Regular cardiac myocyte (primary cell): ENCODE results near the gene TRUB2. TPM values are rescaled to one million over a fixed set of nuclear protein-coding genes. Genes with fewer than 3 reads are reported as not detected.

Experiments
- total RNA-seq: library from RNA; depleted of rRNA; stranded (reverse); fragments of >200 nt; gene quantifications from 2 replicates; pipeline ENCODE4 v1.2.3, GENCODE V29; 2014

TRUB2 gene, protein sequence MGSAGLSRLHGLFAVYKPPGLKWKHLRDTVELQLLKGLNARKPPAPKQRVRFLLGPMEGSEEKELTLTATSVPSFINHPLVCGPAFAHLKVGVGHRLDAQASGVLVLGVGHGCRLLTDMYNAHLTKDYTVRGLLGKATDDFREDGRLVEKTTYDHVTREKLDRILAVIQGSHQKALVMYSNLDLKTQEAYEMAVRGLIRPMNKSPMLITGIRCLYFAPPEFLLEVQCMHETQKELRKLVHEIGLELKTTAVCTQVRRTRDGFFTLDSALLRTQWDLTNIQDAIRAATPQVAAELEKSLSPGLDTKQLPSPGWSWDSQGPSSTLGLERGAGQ
- 9.9 and 15.7 TPM in 2 replicates for total RNA-seq

DNA sequence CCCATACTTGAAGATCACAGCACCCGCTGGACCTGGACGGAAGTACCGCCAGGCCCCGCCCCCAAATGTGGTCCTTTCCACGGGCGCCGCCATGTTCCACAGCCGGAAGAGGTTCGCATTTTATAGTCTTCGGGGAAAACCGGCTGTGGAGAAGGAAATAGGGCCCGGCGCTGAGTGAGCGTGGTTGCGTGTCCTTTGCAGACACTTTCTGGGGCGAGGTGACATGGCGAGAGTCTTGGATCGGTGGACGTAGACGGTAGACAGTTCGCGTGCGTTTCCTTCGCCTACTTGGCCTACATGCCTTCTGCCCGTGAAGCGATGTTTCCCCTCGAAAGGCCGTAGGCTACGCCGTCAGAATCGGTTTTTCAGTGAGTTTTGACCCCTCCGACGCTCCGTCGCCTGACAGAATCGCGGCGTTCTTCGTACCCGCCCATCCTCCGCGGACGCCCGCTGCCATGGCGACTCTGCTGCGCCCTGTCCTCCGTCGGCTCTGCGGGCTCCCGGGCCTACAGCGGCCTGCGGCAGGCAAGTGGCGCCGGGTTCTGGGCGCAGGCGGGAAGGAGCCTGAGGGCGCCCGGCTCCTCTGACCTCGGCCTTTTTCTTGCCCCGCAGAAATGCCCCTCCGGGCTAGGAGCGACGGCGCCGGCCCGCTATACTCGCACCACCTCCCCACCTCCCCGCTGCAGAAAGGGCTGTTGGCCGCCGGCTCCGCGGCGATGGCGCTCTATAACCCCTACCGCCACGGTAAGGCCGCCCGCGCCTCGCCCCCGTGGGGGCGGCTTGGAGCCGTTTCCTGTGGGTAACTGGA is at the start of gene TRUB2, which contains the start of gene COQ4:
TSS of gene TRUB2 (minus strand) at position 44 of the 808 bp plus-strand sequence. CDS start at position 5, 39 bp downstream.
TSS of gene COQ4 (plus strand) at position 436 of the 808 bp plus-strand sequence. CDS start at position 456, 20 bp downstream.

DNA sequence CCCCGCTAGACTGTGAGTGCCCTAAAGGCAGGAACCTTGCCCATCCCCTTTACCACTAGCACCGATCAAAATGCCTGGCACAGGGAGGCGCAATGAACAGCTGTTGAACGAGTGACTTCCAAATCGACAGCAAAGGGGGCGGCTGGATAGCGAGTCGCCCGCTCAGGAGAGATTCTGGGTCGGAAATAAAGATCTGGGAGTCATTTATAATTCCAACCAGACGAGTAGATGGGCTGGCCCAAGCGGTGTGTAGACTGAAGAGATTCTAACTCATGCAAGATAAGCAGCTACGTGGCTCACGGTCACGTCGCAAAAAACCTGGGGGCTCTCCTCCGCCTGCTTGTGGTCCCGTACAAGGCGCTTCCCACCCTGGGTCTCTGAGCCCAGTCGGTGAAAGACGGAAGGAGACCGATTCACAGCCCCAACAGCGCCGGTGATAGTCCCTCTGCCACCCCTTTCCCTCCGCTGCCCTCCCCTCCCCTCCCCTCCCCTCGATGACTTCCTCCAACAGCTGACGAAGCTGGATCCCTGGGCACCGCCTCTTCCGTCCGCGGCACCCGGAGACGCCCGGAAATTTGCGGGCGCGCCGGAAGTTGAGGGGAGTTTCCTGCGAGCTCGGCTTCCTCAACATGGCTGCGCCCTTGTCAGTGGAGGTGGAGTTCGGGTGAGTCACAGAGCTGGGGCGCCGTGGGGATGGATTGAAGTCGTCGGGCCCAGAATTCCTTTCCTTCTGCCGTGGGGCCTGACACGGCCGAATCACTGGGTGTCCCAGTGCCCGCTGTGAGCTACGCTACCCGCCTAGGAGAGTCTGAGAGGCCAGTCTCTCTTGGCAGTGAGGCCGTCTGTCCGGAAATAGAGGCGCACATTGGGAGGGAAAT is 48.7 kb upstream of the TRUB2 start, which contains the start of gene URM1:
TSS of gene URM1 (plus strand) at position 623 of the 878 bp plus-strand sequence. CDS start at position 630, 7 bp downstream.

DNA sequence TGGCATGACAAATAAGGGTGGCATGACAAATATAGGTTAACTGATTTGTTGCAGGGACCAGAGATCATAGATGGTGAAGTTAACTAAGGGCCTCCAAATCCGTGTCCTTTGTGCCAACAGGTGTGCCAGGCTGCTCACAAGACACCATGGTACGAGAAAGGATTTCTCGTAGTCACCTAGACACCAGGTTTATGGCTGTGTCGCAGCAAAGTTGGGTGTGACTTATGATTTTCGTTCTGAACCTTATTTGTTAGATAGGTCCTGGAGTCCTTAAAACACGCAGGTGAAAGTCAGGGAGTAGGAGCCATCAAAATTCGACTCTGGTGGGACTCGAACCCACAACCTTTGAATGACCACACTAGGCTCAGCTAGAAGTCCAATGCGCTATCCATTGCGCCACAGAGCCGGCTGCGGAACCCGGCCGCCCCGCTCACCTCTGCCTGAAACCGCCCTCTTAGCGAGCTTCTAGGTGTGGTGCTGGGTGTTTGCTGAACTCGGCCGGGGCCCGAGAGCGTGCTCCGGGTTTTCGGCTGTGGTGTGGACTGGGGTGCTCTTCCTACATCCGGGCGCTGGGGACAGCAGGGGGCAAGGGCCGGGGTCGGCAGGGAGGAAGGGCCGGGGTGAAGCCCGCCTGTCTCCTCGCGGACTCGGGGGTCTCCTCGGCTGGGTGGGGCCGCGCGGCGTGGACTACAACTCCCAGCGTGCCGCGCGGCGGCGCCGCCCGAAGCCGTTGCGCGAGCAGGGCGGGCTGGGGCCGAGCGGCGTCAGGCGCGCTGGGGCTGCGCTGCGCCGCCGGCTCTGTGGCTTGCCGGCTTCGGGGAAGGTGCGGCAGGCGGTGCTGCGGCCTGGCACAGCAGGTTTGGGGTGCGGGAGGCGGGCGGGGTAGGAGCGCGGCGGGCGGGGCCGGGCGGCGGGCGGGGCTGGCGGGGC is 17.8 kb upstream of the TRUB2 start, which contains the start of gene SLC27A4:
TSS of gene SLC27A4 (plus strand) at position 767 of the 930 bp plus-strand sequence. CDS start 2,606 bp downstream, outside the sequence.

DNA sequence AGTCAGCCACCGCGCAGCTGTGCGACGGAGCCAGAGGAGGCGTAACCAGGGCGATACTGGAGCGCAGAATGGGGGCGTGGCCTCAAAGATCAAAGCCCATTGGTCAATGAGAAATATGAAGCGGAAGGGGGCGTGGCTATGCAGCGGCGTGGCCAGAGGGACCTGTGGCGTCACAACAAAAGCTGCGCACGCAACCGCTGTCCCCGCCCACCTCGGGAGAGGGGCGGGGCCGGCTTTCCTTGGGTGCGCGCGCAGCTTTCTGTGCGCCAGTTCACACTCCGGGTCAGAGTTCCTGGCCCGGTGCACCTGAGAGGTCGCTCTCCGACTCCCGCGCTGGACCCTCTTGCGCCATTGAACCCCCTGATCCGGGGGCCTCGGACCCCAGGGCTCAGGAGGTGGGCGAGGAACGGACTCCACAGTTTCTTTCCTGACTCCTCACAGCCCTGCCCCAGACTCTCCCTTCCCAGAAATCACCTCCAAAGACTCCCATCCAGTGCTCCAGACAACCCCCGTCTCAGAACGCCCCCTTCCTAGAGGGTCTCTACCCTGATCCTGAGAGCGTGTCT is 46.2 kb downstream of the TRUB2 start, which contains the start of gene SWI5:
TSS of gene SWI5 (plus strand) at position 269 of the 566 bp plus-strand sequence.

DNA sequence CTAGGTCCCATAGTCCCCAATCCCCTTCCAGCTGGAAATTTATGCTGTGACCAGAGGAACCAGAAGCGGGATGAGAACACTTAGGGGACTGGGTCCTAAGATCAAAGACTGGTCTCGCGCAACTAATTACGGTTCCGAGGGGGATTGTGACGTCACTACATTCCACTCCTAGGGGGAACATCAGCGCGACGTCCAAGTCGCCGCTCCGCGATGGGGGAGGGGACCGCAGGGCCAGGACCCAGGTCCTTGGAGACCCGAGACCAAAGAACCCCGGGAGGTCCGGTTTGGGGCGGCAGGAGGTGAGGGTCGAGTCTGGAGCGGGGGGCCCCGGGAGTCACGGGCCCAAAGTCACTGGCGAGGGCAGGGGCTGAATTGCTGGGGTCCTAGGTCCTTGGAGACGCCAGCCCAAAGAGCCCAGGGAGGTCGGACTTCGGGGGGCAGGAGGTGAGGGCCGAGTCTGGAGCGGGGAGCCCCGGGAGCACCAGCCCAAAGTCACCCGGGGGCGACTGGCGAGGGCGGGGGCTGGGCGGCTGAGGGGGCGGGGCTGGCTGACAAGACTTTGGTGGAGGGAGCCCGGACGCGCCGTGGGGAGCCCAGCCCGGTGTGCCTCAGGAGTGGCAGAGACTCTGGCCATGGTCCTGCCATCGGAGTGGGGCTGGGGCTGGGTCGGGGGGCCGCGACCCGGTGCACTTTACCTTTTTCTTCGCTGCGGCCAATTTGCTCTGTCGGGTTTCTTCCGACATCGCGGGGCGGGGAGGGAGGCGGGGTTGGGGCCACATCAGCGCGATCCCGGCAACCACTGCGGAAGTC is 46.8 kb downstream of the TRUB2 start, which contains the start of gene GOLGA2:
TSS of gene GOLGA2 (minus strand) at position 810 of the 810 bp plus-strand sequence. CDS start at position 779, 31 bp downstream.

Other genes starting within 250 kb of the TRUB2 start
- 52.4 and 86.8 TPM in 2 replicates for gene PTGES2, start 194.7 kb downstream of the TRUB2 start, total RNA-seq
- gene LCN2, start 173.0 kb downstream of the TRUB2 start, total RNA-seq: not detected in 2 replicates
- 15.1 and 32.1 TPM in 2 replicates for gene BBLN, start 162.2 kb downstream of the TRUB2 start, total RNA-seq
- 12.7 and 17.6 TPM in 2 replicates for gene CIZ1, start 130.9 kb downstream of the TRUB2 start, total RNA-seq
- 0.38 and 3.1 TPM in 2 replicates for gene DNM1, start 119.1 kb downstream of the TRUB2 start, total RNA-seq
- gene GOLGA2, start 46.4 kb downstream of the TRUB2 start, total RNA-seq: 118 and 135 TPM in 2 replicates
- 20.9 and 41.6 TPM in 2 replicates for gene SWI5, start 46.2 kb downstream of the TRUB2 start, total RNA-seq
- gene COQ4, start 392 bp upstream of the TRUB2 start, total RNA-seq: 18.6 and 24.0 TPM in 2 replicates
- gene SLC27A4, start 18.1 kb upstream of the TRUB2 start, total RNA-seq: 10.7 and 25.1 TPM in 2 replicates
- gene URM1, start 48.9 kb upstream of the TRUB2 start, total RNA-seq: 21.4 and 32.4 TPM in 2 replicates
- 61.5 and 181 TPM in 2 replicates for gene CERCAM, start 98.4 kb upstream of the TRUB2 start, total RNA-seq
- gene ODF2, start 133.6 kb upstream of the TRUB2 start, total RNA-seq: 30.7 and 73.8 TPM in 2 replicates
- gene GLE1, start 182.3 kb upstream of the TRUB2 start, total RNA-seq: 22.3 and 44.5 TPM in 2 replicates
- 225 and 309 TPM in 2 replicates for gene SPTAN1, start 230.1 kb upstream of the TRUB2 start, total RNA-seq